Stimulated activated naive B cell treated with anti-CD40 and anti-IgM and Interleukin-4, amounts not matched to agents 10 μg/mL and 1 μg/mL and 100 μg/mL, for 72 hours (primary cell): ENCODE data around the gene SCTR.

Source experiments
- ATAC-seq, 2 donors: fragments of 150-1000 bp; cut with Tn5 transposase; replicated peaks; 2 replicates each; pipeline ENCODE4 v1.10.0; 2021; ENCODE audit warnings: moderate library complexity in 1 of 2
- DNase-seq: peaks from one replicate; pipeline ENCODE4 v3.0.0; 2021
- H3K27ac Mint-ChIP-seq: one replicate; pipeline ENCODE4 v1.8.0; 2022; ENCODE audit warnings: mild to moderate bottlenecking, mixed read lengths
- H3K27me3 Mint-ChIP-seq, 2 donors: one replicate each; pipeline ENCODE4 v1.8.0; 2022; ENCODE audit warnings: mixed read lengths in 2 of 2
- H3K36me3 Mint-ChIP-seq, 2 donors: one replicate each; pipeline ENCODE4 v1.8.0; 2022; ENCODE audit warnings: mixed read lengths in 2 of 2, mild to moderate bottlenecking in 1 of 2
- H3K4me1 Mint-ChIP-seq, 2 donors: one replicate each; pipeline ENCODE4 v1.8.0; 2022; ENCODE audit warnings: mixed read lengths in 2 of 2, mild to moderate bottlenecking in 1 of 2
- H3K4me3 Mint-ChIP-seq, 2 donors: one replicate each; pipeline ENCODE4 v1.8.0; 2022; ENCODE audit warnings: mild to moderate bottlenecking in 2 of 2, mixed read lengths in 2 of 2, moderate library complexity in 1 of 2
- H3K9me3 Mint-ChIP-seq, 2 donors: one replicate each; pipeline ENCODE4 v1.8.0; 2022; ENCODE audit warnings: mixed read lengths in 2 of 2, mild to moderate bottlenecking in 1 of 2

SCTR gene

GRCh38 chr2:119541476-119541875 lies 17.2 kb upstream of the SCTR start:
- no peak overlapping the region for H3K4me3 Mint-ChIP-seq
- H3K36me3 Mint-ChIP-seq, result peaks cover 0 to 2% of the 10 kb centered on the region in 2 donors
- H3K27me3 Mint-ChIP-seq, result peaks cover 55 to 73% of the 10 kb centered on the region in 2 donors
- H3K27ac Mint-ChIP-seq, result no peak overlapping the region
- ATAC-seq, result no peak
- peaks cover 3 to 7% of the 10 kb centered on the region in 2 donors for H3K9me3 Mint-ChIP-seq
- DNase-seq, result no peak
- peaks cover 7 to 12% of the 10 kb centered on the region in 2 donors for H3K4me1 Mint-ChIP-seq

- DNase-seq, result no peak
- no peak for ATAC-seq
- Mint-ChIP-seq H3K27ac (no peak overlapping the region), H3K4me3 (no peak overlapping the region), H3K27me3 (peaks cover 22 to 51% of the 10 kb centered on the region in 2 donors), H3K9me3 (peaks cover 9 to 10% of the 10 kb centered on the region in 2 donors), H3K36me3 (peaks cover 0 to 2% of the 10 kb centered on the region in 2 donors), H3K4me1 (no peaks in the 10 kb centered on the region)
Observed at GRCh38 chr2:119537792-119538191, 13.5 kb upstream of the SCTR start.

GRCh38 chr2:119536707-119537106 lies 12.4 kb upstream of the SCTR start:
- no peak overlapping the region for H3K27ac Mint-ChIP-seq
- no peak overlapping the region for H3K4me3 Mint-ChIP-seq
- H3K4me1 Mint-ChIP-seq, result no peaks in the 10 kb centered on the region
- no peaks in the 10 kb centered on the region for H3K36me3 Mint-ChIP-seq
- H3K9me3 Mint-ChIP-seq, result peaks cover 14 to 16% of the 10 kb centered on the region in 2 donors
- H3K27me3 Mint-ChIP-seq, result peaks cover 15 to 46% of the 10 kb centered on the region in 2 donors
- no peak for DNase-seq
- no peak for ATAC-seq

GRCh38 chr2:119536211-119536610 lies 11.9 kb upstream of the SCTR start:
- Mint-ChIP-seq H3K36me3 (peaks cover 0 to 3% of the 10 kb centered on the region in 2 donors), H3K27ac (no peak overlapping the region)

GRCh38 chr2:119533560-119533959 lies 9.3 kb upstream of the SCTR start:
- ATAC-seq, result no peak
- no peaks in the 10 kb centered on the region for H3K4me1 Mint-ChIP-seq
- DNase-seq, result no peak
- peaks cover 0 to 4% of the 10 kb centered on the region in 2 donors for H3K36me3 Mint-ChIP-seq
- H3K9me3 Mint-ChIP-seq, result peaks cover 19% of the 10 kb centered on the region in 2 donors
- H3K27ac Mint-ChIP-seq, result no peak overlapping the region
- H3K4me3 Mint-ChIP-seq, result no peak overlapping the region
- H3K27me3 Mint-ChIP-seq, result peaks cover 5 to 32% of the 10 kb centered on the region in 2 donors

More at GRCh38 chr2:119536211-119536610, 11.9 kb upstream of the SCTR start:
- Mint-ChIP-seq H3K4me3 (no peak overlapping the region), H3K4me1 (no peaks in the 10 kb centered on the region), H3K27me3 (peaks cover 14 to 44% of the 10 kb centered on the region in 2 donors), H3K9me3 (peaks cover 17 to 19% of the 10 kb centered on the region in 2 donors)
- no peak for ATAC-seq
- no peak for DNase-seq

GRCh38 chr2:119531292-119531691 lies 7.0 kb upstream of the SCTR start:
- H3K4me1 Mint-ChIP-seq, result no peaks in the 10 kb centered on the region
- ATAC-seq, result no peak
- no peak overlapping the region for H3K4me3 Mint-ChIP-seq
- no peak overlapping the region for H3K27ac Mint-ChIP-seq
- no peak for DNase-seq
- peaks cover 12 to 39% of the 10 kb centered on the region in 2 donors for H3K27me3 Mint-ChIP-seq
- H3K36me3 Mint-ChIP-seq, result peaks cover 0 to 4% of the 10 kb centered on the region in 2 donors
- H3K9me3 Mint-ChIP-seq, result peaks cover 19% of the 10 kb centered on the region in 2 donors

- Mint-ChIP-seq H3K27me3 (peaks cover 34 to 52% of the 10 kb centered on the region in 2 donors), H3K36me3 (peaks cover 0 to 4% of the 10 kb centered on the region in 2 donors), H3K27ac (no peak overlapping the region), H3K4me1 (peaks cover 0 to 5% of the 10 kb centered on the region in 2 donors), H3K4me3 (no peak overlapping the region), H3K9me3 (peaks cover 9 to 11% of the 10 kb centered on the region in 2 donors)
- DNase-seq (no peak), ATAC-seq (no peak)
Observed at GRCh38 chr2:119527999-119528398, 3.7 kb upstream of the SCTR start.

GRCh38 chr2:119525614-119526013 lies 1.3 kb upstream of the SCTR start:
- H3K4me1 Mint-ChIP-seq, result peaks cover 0 to 5% of the 10 kb centered on the region in 2 donors
- peaks cover 42 to 61% of the 10 kb centered on the region in 2 donors for H3K27me3 Mint-ChIP-seq
- ATAC-seq (no peak), DNase-seq (no peak)
- no peaks in the 10 kb centered on the region for H3K36me3 Mint-ChIP-seq
- no peak overlapping the region for H3K4me3 Mint-ChIP-seq
- H3K9me3 Mint-ChIP-seq, result no peaks in the 10 kb centered on the region
- no peak overlapping the region for H3K27ac Mint-ChIP-seq

GRCh38 chr2:119523383-119523951 lies 816 bp downstream of the SCTR start:
- Mint-ChIP-seq H3K9me3 (no peaks in the 10 kb centered on the region), H3K27ac (no peak overlapping the region), H3K4me3 (no peak overlapping the region), H3K4me1 (peaks cover 0 to 5% of the 10 kb centered on the region in 2 donors), H3K27me3 (peaks cover 44 to 65% of the 10 kb centered on the region in 2 donors), H3K36me3 (no peaks in the 10 kb centered on the region)
- no peak for DNase-seq
- ATAC-seq, result no peak

GRCh38 chr2:119522671-119523070 lies 1.6 kb downstream of the SCTR start:
- Mint-ChIP-seq H3K27me3 (peaks cover 47 to 68% of the 10 kb centered on the region in 2 donors), H3K9me3 (no peaks in the 10 kb centered on the region), H3K4me1 (peaks cover 0 to 5% of the 10 kb centered on the region in 2 donors), H3K4me3 (no peak overlapping the region), H3K27ac (no peak overlapping the region), H3K36me3 (no peaks in the 10 kb centered on the region)
- no peak for DNase-seq
- no peak for ATAC-seq

GRCh38 chr2:119521433-119522050 lies 2.7 kb downstream of the SCTR start:
- Mint-ChIP-seq H3K27ac (no peak overlapping the region), H3K9me3 (no peaks in the 10 kb centered on the region), H3K27me3 (peaks cover 49 to 64% of the 10 kb centered on the region in 2 donors), H3K4me3 (no peak overlapping the region), H3K36me3 (no peaks in the 10 kb centered on the region), H3K4me1 (peaks cover 3 to 5% of the 10 kb centered on the region in 2 donors)
- ATAC-seq (no peak), DNase-seq (no peak)

GRCh38 chr2:119520696-119521432 lies 3.4 kb downstream of the SCTR start:
- Mint-ChIP-seq H3K36me3 (no peaks in the 10 kb centered on the region), H3K9me3 (no peaks in the 10 kb centered on the region), H3K27ac (no peak overlapping the region), H3K4me1 (peaks cover 3 to 5% of the 10 kb centered on the region in 2 donors), H3K4me3 (no peak overlapping the region), H3K27me3 (peaks cover 50 to 68% of the 10 kb centered on the region in 2 donors)
- ATAC-seq (no peak), DNase-seq (no peak)

GRCh38 chr2:119519057-119519408 lies 5.2 kb downstream of the SCTR start:
- H3K9me3 Mint-ChIP-seq, result no peaks in the 10 kb centered on the region
- DNase-seq, result no peak
- no peaks in the 10 kb centered on the region for H3K36me3 Mint-ChIP-seq
- H3K27me3 Mint-ChIP-seq, result peaks cover 50 to 63% of the 10 kb centered on the region in 2 donors
- no peak overlapping the region for H3K27ac Mint-ChIP-seq
- no peak for ATAC-seq
- peaks cover 3 to 5% of the 10 kb centered on the region in 2 donors for H3K4me1 Mint-ChIP-seq
- no peak overlapping the region for H3K4me3 Mint-ChIP-seq

- Mint-ChIP-seq H3K9me3 (no peaks in the 10 kb centered on the region), H3K27me3 (peaks cover 46 to 59% of the 10 kb centered on the region in 2 donors), H3K4me3 (no peak overlapping the region), H3K4me1 (peaks cover 1 to 3% of the 10 kb centered on the region in 2 donors), H3K27ac (no peak overlapping the region), H3K36me3 (no peaks in the 10 kb centered on the region)
- ATAC-seq (no peak), DNase-seq (no peak)
Observed at GRCh38 chr2:119518401-119519056, 5.8 kb downstream of the SCTR start.
